Osteoblast (primary cell): ENCODE results near the gene KLF9. TPM values are rescaled to one million over a fixed set of nuclear protein-coding genes. Genes with fewer than 3 reads are reported as not detected.

ENCODE experiments used
- DNase-seq: peaks from one replicate; pipeline ENCODE4 v3.0.0; 2011; ENCODE audit warnings: low spot score, mixed read lengths; ENCODE audit not compliant: insufficient read length; ENCODE audit errors: missing footprints
- H2AFZ ChIP-seq: 2 replicates; pipeline ENCODE4 v1.6.0; 2011; ENCODE audit warnings: mild to moderate bottlenecking, low read length
- H3K27ac ChIP-seq: 2 replicates; pipeline ENCODE4 v1.5.1; 2011; ENCODE audit warnings: mild to moderate bottlenecking, low read depth, low read length, moderate library complexity
- H3K27me3 ChIP-seq: 2 replicates; pipeline ENCODE4 v1.6.0; 2012; ENCODE audit warnings: mild to moderate bottlenecking, control low read depth, inconsistent platforms, low read length, moderate library complexity; ENCODE audit not compliant: insufficient read depth
- H3K36me3 ChIP-seq: 2 replicates; pipeline ENCODE4 v1.5.1; 2011; ENCODE audit warnings: mild to moderate bottlenecking, low read length, control low read depth, moderate library complexity; ENCODE audit not compliant: insufficient read depth
- H3K4me1 ChIP-seq: 2 replicates; pipeline ENCODE4 v1.5.1; 2011; ENCODE audit warnings: mild to moderate bottlenecking, low read length, control low read depth, moderate library complexity; ENCODE audit not compliant: insufficient read depth
- H3K4me2 ChIP-seq: 2 replicates; pipeline ENCODE4 v1.6.0; 2011; ENCODE audit warnings: mild to moderate bottlenecking, low read length; ENCODE audit not compliant: insufficient read depth
- H3K4me3 ChIP-seq: fragments of 200-600 bp; sonication (generic); 3 replicates; pipeline ENCODE4 v1.5.1; 2012; ENCODE audit warnings: mild to moderate bottlenecking, low read length, inconsistent platforms; ENCODE audit not compliant: insufficient read depth
- H3K79me2 ChIP-seq: 2 replicates; pipeline ENCODE4 v1.6.0; 2012; ENCODE audit warnings: mild to moderate bottlenecking, low read length, control low read depth, inconsistent platforms; ENCODE audit not compliant: insufficient read depth
- H3K9me3 ChIP-seq: 2 replicates; pipeline ENCODE4 v1.5.1; 2011; ENCODE audit warnings: low read depth, low read length, control low read depth
- H4K20me1 ChIP-seq: 2 replicates; pipeline ENCODE4 v1.6.0; 2012; ENCODE audit warnings: mild to moderate bottlenecking, low read length, control low read depth; ENCODE audit not compliant: insufficient read depth
- total RNA-seq: library from RNA; depleted of rRNA; stranded (reverse); fragments of >200 nt; gene quantifications from 2 replicates; pipeline ENCODE4 v1.2.3, GENCODE V29; 2012
- TF ChIP-seq, protein P1 (sequence below): IDR thresholded peaks from 2 replicates; pipeline ENCODE4 v1.5.1; 2011; ENCODE audit warnings: mild to moderate bottlenecking, low read depth, low read length, moderate library complexity; ENCODE audit errors: extremely low read depth

Gene KLF9
- total RNA-seq, 1 donor = 51.8 TPM

- Histone ChIP-seq H3K4me1 (no peaks in the 10 kb centered on the region), H3K4me3 (no peak overlapping the region), H3K27me3 (no peaks in the 10 kb centered on the region), H3K36me3 (no peaks in the 10 kb centered on the region), H3K9me3 (no peaks in the 10 kb centered on the region), H4K20me1 (no peaks in the 10 kb centered on the region), H3K4me2 (no peak overlapping the region), H3K27ac (no peak overlapping the region), H3K79me2 (no peaks in the 10 kb centered on the region), H2AFZ (no peak overlapping the region)
- TF ChIP-seq, protein P1, sequence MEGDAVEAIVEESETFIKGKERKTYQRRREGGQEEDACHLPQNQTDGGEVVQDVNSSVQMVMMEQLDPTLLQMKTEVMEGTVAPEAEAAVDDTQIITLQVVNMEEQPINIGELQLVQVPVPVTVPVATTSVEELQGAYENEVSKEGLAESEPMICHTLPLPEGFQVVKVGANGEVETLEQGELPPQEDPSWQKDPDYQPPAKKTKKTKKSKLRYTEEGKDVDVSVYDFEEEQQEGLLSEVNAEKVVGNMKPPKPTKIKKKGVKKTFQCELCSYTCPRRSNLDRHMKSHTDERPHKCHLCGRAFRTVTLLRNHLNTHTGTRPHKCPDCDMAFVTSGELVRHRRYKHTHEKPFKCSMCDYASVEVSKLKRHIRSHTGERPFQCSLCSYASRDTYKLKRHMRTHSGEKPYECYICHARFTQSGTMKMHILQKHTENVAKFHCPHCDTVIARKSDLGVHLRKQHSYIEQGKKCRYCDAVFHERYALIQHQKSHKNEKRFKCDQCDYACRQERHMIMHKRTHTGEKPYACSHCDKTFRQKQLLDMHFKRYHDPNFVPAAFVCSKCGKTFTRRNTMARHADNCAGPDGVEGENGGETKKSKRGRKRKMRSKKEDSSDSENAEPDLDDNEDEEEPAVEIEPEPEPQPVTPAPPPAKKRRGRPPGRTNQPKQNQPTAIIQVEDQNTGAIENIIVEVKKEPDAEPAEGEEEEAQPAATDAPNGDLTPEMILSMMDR = no peak
- DNase-seq = no peak
Observed at GRCh38 chr9:70455993-70456704, 41.7 kb upstream of the KLF9 start.

- Histone ChIP-seq H3K79me2 (no peaks in the 10 kb centered on the region), H3K27me3 (no peaks in the 10 kb centered on the region), H3K4me3 (no peak overlapping the region), H3K9me3 (no peaks in the 10 kb centered on the region), H4K20me1 (no peaks in the 10 kb centered on the region), H2AFZ (no peak overlapping the region), H3K36me3 (no peaks in the 10 kb centered on the region), H3K4me2 (no peak overlapping the region), H3K27ac (no peak overlapping the region), H3K4me1 (no peaks in the 10 kb centered on the region)
- TF ChIP-seq, protein P1 = no peak
- no peak for DNase-seq
Observed at GRCh38 chr9:70452365-70452764, 37.9 kb upstream of the KLF9 start.

- H3K27ac ChIP-seq = no peak overlapping the region
- no peaks in the 10 kb centered on the region for H3K36me3 ChIP-seq
- H4K20me1 ChIP-seq = no peaks in the 10 kb centered on the region
- no peaks in the 10 kb centered on the region for H3K27me3 ChIP-seq
- no peaks in the 10 kb centered on the region for H3K4me1 ChIP-seq
- no peak overlapping the region for H2AFZ ChIP-seq
- H3K4me3 ChIP-seq = no peak overlapping the region
- TF ChIP-seq, protein P1 = no peak
- H3K79me2 ChIP-seq = no peaks in the 10 kb centered on the region
- H3K9me3 ChIP-seq = no peaks in the 10 kb centered on the region
- DNase-seq = peak; percentile 17
- no peak overlapping the region for H3K4me2 ChIP-seq
Observed at GRCh38 chr9:70451765-70452164, 37.3 kb upstream of the KLF9 start.

DNA sequence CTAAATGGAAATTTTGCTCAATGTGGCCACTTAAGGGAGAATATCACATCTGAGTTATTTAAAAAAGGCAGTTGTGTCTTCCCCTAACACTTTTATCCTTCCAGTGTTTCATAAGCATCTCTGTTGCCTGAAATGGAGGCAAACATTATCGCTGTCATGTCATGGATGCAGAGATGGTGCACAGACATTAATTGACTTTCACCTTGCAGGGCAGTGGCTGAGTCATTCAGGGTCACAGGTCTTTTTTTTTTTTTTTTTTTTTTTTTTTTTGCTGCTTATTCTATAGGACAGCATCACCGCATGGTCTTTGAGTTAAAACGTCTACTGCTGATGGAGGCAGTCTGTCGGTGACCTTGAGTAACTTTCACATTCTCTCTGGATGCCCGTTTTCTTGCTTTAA is 36.3 kb upstream of the KLF9 start:
- no peaks in the 10 kb centered on the region for H4K20me1 ChIP-seq
- H3K27ac ChIP-seq = no peak overlapping the region
- no peaks in the 10 kb centered on the region for H3K9me3 ChIP-seq
- H3K4me1 ChIP-seq = no peaks in the 10 kb centered on the region
- no peaks in the 10 kb centered on the region for H3K27me3 ChIP-seq
- no peak overlapping the region for H3K4me2 ChIP-seq
- H3K36me3 ChIP-seq = no peaks in the 10 kb centered on the region
- H2AFZ ChIP-seq = no peak overlapping the region
- H3K4me3 ChIP-seq = no peak overlapping the region
- DNase-seq = no peak
- TF ChIP-seq, protein P1 = no peak
- H3K79me2 ChIP-seq = no peaks in the 10 kb centered on the region
